HG02623 (cell line): Measurements from ENCODE around the gene FHIT.
"Not testable (repeated sequence)": the region's sequence is repeated elsewhere in the genome, so short reads cannot be mapped to it uniquely, and the experiment has no call there.

Source experiments
- ATAC-seq: cut with Tn5 transposase; IDR thresholded peaks from one replicate; pipeline ENCODE4 v1.9.1; 2021; ENCODE audit warnings: moderate library complexity; ENCODE audit not compliant: unreplicated experiment

Gene FHIT

DNA sequence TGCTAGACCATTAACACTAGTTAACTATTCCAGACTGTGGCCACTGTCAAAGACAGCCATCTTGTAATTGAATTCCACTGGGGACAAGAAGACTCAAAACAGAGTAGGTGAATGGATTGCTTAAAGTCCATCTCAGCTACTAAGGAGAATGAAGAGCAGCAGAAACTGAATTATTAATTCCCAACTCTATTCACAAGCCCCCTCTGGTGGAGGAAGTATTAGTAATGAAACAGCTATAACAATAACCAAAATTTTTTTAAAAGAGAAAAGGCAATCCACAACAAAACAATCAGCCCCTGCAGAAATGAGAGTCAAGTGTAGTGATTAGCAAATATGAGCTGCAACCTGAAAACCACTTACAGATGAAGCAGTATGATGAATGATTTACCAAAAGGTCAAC is 302.8 kb downstream of the FHIT start:
- no peak for ATAC-seq

DNA sequence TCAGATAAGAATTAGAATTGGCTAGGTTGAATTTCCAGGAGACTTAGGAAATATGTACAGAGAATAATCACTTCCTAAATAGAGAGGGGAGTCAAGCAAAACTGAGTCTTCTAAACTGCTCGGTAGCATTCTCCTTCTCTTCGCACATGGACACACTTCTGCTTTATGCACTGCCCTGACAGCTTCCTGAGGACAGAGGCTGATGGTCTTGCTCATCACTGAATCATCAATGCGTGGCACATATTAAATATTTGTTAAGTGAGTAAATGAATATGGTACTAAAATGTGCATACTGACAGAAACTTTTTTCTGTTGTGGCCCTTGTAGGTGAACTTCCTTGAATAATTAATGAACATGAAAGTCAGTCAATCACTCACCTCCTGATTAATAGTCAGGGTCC is 315.5 kb downstream of the FHIT start:
- ATAC-seq: no peak

DNA sequence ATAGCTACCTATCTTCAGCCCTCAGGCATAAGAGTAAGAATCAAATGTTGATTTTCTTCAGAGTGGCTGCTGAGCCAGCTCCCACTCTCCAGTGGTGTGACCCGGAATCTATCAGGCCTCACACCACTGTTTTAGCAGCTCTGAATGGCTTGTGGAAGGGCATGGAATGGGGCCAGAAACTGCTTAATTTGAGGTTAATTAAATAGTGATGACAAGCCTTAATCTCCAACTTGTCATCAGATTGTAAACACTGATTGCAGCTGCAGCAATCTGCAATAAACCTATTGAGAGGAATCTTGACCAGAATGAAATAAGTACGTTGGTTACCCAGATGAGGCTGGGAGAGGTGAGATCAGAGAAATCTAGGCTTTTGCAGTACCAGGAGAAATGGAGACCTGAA is 317.4 kb downstream of the FHIT start:
- no peak for ATAC-seq

DNA sequence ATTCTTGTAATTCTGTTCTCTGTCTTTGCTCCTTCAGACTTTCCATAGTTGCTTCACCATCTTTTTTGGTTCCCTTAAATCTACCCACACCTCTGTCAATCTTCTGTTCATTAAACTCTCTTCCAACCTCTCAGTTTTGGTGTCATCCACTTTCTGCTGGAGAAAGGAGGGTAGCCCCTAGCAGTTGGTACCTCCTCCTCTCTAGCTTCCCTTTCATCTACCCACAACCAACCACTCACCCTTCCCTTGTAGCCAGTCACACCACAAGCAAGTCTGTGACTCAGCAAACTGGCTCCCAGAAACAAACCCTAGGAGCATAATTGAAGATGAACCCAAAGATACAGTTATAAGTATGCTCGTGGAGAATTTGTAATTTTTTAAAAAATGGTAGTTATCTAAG is 318.6 kb downstream of the FHIT start:
- no peak for ATAC-seq

DNA sequence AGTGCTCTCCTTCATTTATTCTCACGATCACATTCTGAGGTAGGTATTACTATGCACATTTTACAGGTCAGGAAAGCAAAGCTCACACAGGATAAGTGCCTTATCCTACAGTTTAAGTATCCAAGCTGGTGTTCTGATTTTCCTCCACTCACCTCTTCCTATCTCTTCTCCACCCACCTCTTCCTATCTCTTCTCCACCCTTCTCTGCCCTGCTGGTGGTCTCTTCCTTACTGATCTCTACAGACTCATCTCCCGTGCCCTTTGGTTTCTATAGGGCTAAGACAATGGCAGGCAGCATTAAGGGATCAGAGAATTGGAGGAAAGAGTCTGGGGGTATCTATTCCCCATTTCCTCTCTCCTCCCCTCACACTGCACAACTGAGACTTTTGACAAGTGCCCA is 319.1 kb downstream of the FHIT start:
- ATAC-seq: no peak

DNA sequence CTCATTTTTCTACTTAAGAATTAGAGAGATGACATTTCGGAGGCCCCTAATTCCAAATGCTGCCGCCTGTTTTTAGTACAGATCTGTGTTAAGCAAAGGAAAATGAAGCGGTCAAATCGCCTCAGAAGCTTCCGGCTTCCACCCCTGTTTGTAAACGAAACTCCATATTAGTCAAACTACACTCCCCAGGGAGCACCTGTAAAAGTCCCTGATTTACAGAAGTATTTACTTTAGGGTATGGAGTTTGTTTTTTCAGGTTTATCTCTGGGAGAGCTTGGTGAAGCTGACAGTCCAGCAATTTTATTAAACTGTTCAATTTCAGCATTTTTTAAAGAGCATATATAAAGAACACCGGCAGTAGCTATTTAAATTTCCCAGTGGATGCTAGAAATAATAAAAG is 319.8 kb downstream of the FHIT start:
- ATAC-seq: no peak

DNA sequence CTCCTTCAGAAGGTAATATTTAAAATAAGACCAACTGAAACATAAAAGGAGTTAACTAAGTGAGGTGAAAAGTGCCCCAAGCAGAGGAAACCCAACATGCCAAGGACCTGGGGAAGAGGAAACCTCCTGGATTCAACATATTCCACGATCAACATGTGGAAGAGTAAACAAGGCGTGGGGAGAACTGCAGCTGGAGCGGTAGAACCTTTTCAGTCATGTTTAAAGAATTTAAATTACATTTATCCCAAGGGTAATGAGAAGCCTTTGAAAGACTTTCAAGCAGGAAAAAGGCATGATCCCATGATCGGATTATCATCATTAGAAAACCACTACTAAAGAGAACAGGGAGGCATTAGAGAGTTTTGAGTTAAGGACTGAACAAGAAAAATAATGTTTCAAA is 330.7 kb downstream of the FHIT start:
- ATAC-seq: no peak

DNA sequence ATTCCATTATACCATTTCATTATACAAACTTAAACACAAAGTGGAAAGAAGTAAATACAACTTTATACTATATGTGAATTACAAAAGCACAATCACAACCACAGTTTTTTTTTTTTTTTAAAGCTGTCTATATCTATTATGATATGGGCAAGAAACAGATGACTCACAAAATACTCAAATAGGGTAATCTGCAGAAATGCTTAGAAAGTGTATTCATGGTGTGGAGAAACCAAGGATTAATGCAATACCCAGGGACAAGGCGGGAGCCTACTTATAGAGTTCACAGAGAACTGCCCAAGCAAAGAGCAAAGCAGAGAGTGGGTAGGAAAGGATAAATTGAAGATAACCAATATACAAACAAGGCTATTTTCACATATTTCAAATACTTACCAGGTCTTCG is 332.0 kb downstream of the FHIT start:
- no peak for ATAC-seq

DNA sequence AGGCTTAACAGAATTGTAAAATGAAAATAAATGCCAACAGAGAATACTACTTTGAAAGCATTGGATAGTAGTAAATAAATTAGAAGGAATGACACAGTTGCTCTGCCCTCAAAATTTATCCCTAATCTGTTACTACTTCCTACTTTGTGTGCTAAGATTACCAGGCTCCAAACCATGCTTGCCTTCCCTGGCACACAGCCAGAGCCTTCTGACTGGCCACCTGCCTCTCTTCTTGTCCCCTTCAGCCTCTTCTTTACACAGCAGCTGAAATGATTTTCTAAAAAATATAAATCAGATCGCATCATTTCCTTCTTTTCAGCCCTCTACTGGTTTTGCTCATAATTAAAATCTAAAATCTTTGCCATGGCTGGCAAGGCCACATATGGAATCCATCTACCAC is 334.1 kb downstream of the FHIT start:
- ATAC-seq: no peak

DNA sequence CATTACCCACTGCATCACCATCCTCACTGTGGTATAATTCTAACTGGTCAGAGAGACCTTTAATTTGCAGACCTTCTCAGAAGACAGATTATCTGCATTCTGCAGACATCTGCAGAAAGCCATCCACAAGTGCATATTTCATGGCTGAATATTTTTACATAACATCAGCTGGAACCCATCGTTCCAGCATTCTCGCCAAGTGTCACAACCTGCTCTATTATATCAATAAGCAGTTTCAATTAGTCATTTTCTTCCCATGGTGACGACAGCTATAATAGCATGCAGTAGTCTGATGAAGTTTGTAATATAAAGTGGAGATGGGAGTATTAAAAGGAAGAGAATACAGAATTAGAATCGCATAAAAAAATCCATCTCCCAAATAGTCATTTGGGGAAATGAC is 334.7 kb downstream of the FHIT start:
- ATAC-seq: no peak

DNA sequence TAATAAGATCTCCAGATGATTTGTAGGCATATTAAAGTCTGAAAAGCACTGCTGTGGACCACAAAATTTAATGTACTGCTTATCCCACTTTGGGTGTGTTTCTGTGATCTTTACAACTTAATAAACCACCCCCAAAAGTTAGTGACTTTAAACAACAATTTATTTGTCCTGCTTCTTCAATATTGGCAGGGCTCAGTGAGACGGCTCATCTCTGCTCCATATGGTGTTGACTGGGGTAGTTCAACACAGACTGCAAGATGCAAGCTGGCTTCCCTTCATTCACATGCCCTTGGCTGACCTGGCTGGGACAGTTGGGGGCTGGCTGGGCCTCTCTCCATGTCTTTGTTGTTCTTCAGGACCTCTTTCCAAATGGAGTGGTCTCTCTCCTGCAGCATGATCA is 337.8 kb downstream of the FHIT start:
- ATAC-seq: no peak

DNA sequence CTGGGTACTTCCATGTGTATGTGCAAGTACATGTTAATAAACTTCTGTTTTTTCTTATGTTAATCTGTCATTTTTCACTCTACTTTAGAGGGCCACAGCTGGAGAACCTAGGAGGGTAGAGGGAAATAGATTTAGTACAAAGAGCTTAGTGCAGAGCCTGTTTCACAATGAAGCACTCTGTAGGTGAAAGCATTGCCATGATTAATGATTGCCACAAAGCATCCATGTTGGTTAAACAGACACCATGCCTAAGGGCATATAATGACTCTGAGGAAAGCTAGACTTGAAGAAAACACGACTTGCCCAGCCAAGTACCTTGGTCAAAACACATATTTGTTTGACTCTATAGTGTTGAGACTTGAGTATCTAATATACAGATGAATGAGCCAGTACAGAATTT is 338.4 kb downstream of the FHIT start:
- ATAC-seq: no peak

DNA sequence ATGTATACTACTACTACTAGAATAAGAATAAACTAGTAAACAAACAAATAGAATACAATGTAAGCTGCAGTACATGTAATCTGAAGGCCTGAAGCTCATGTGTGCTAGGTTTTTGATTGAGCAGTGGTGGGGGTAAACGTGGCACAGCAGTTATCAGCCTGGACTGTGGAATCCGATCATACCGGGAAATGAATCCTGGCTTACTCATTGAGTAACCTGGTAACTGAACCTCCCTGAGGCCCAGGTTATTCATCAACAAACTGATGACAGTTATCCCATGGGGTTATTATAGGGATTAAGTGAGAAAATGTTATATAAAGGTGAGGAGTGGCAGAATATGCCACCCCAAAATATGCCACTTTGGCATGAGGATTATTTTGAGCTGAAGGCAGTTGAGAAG is 339.1 kb downstream of the FHIT start:
- ATAC-seq: no peak

DNA sequence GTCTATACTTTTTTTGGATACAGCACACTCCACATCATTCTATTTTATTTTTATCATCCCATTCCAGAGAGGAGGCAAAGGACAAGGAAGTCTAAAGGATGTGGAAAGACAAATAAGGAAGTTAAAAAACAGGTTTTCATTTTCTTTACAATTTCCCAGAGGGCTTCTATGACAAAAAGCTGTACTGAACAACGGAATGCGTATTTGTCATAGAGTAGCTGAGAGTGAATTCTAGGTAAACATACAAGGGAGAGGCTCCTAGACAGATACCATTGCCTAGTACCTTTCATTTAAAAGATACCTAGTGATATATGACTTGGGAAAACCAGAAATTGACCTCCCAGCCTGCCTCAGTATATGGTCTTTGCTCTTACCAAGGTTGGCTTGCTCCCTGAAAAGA is 341.7 kb downstream of the FHIT start:
- no peak for ATAC-seq

DNA sequence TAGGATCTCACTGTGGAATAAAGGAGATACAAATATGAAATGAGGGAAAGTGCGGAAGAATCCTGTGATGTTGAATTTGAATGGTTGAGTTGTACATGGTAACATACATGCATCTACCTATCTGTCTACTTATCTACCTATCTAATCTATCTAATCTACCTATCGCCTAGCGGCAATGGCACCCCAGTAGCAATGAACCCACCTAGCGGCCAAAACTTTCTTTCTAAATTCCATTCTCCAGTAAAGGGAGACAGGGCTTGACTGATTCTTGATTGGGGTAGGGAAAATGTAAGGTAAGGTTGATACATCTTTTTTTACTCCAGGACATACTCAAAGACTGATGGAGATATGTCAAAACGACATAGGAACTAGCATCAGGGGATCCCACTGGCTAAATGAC is 345.0 kb downstream of the FHIT start:
- no peak for ATAC-seq

DNA sequence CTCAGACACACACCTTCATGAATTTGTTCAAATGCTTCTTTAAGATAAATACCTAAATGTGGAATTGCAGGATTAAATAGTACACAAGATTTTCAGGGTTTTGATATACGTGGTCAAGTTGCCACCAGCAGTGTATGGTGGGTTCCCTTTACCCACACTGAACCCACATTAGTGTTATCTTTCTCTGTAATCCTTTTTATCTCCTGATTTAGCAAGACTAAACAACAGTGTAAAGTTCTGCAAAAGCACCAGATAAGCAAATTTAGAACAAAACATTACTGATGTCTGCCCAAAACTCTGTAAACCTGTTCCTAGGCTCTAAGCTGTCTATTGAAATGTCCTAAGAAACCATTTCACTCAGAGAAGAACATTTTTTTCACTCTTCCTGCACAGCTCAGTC is 352.9 kb downstream of the FHIT start:
- no peak for ATAC-seq

DNA sequence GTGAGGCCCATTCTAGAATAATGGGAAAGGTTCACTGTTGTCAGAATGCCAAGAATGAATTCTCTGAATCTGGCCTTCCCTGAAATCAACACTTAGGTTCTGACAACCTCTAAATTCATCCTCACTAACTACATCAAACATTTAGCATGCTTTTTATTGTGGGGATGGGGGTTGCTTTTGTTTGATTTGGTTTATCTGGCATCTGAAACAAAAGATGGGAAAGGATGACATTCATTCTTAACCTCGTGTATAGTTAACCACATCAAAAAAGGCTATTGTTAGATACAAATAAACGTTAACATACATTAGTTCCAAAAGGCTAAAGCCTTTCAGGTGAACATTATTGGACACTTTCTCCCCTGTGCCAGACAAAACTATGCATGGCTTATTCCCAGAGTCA is 357.3 kb downstream of the FHIT start:
- no peak for ATAC-seq

DNA sequence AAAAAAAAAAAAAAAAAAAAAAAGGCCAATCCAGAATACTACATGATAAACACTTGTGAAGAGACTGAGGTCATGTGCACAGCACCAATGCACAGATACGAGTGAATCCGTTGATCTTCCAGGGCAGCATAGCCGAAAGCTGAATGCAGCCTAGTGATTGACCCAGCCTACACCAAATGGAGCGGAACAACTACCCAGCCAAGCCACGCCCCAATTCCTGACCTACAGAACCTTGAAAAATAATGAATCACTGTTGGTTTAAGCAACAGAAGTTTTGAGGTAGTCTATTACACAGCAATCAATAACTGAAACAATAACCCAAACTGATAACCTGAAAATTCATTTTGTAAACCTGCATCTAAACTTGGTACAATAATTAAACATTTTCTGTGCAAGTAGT is 361.0 kb downstream of the FHIT start:
- no peak for ATAC-seq

DNA sequence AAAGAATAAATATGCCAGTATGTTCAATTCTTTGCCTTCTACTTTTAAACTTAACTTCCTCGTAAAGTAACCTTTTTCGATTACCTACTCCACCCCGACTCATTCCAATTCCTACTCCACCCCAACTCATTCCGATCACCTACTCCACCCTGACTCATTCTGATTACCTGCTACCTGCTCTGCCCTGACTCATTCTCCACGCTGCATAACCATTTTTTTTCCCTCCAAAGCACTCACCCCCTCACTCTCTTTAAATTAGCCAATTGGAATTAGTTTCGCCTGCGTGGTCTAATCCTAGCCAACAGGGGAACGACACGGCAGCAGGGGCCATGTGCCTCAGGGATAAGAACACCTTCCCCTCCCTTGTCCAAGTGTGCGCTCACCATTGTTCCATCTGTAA is 362.3 kb downstream of the FHIT start:
- ATAC-seq: not testable (repeated sequence)

DNA sequence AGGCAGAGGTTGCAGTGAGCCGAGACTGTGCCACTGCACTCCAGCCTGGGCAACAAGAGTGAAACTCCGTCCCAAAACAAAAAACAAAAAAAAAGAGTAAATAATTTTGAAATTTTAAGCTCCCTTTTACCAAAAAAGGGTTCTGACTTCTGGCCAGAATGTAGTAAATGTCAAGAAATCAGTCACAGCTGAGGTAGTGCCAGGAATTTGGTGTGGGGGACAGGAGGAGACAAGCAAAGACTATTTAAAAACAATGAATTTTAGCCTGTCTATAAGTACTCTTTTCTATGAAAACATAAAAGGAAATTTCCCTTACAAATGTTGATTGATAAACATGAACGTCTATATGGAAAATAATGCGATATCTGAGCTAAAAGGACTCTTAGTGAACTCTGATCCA is 363.7 kb downstream of the FHIT start:
- no peak for ATAC-seq

DNA sequence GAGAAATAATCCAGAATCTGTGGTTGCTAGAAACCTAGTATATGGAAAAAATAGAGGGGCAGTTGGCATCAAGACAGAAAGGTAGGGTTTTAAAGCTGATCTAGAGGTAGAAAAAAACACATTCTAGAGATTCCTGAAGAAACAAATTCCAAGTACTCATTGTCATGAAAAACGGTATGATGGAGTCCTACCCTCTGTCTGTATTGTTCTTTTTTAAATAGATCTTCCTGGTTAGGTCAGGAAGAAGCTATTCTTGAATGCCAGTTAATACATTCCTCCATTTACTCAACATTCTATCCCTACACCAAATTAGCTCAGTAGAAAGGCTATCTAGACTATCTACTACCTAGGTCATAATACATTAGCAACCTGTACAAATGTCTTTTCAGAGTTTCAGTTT is 364.7 kb downstream of the FHIT start:
- no peak for ATAC-seq

DNA sequence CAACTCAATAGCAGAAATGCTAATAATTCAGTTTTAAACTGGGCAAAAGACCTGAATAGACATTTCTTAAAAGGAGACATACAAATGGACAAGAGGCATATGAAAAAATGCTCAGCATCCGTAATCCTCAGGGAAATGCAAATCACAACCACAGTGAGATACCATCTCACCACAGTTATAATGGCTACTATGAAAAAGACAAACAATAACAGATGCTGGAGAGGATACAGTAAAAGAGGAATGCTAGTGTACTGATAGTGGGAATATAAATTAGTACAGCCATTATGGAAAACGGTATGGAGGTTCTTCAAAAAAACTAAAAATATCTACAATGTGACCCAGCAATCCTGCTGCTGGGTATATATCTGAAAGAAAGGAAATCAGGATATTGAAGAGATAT is 367.2 kb downstream of the FHIT start:
- ATAC-seq: no peak

DNA sequence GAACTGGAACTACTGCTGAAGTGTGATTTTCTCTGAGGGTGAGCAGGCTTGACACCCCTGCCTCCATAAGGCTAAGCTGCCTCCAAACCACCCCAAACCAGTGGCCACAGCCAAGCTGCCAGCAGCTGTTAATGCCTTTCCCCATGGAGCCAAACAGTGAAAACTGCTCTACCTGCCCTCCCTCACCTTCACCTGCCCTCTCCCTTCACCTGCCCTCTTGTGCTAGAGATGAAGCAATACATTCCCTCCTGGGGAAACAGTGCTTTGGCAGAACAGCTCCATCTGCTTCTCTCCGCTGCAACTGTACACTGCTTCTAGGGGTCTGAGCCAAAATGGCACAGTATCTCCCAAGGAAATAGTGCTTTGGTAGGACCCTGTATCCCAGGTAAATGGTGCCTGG is 374.1 kb downstream of the FHIT start:
- ATAC-seq: no peak

DNA sequence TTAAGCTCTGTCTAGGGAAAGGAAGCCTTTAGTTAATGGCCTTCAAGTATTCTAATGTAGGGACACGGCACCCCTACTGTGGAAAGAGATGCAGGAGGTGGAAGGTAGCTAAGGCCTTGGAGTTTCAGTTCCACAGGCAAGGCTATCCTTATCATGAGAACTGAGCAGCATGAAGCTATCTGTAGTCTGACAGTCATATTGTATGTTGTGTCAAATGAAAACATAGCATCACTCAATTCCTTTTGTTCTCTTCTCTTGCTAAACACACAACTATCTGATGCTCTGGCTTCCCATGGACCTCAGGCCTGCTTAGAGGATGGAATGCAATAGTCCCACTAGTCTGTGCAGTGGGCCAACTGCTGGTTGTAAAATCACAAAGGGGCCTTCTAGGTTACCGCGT is 380.9 kb downstream of the FHIT start:
- ATAC-seq: no peak
